DMS153 treated with DMSO at 0.1 percent for 48 hours (cell line): ENCODE data around the gene VEZF1.

Source experiments
- DNase-seq: peaks from one replicate; lab custom pipeline; 2025; ENCODE audit not compliant: unreplicated experiment; lab: John Stamatoyannopoulos, UW

VEZF1 gene

GRCh38 chr17:57987581-57988300 lies at the start of gene VEZF1:
Gene VEZF1, minus strand, starts transcription at chr17:57988254. Its CDS starts 143 bp downstream, at chr17:57988111.
- DNase-seq = peak; percentile 78

GRCh38 chr17:58032691-58033415 lies 44.8 kb upstream of the VEZF1 start:
- DNase-seq = no peak

- no peak for DNase-seq
These were observed 40.5 kb upstream of the VEZF1 start for GRCh38 chr17:58028578-58028977.

GRCh38 chr17:58020401-58020800 lies 32.3 kb upstream of the VEZF1 start:
- no peak for DNase-seq

- no peak for DNase-seq
These were observed 31.5 kb upstream of the VEZF1 start for GRCh38 chr17:58019521-58019920.

- no peak for DNase-seq
These were observed 31.0 kb upstream of the VEZF1 start for GRCh38 chr17:58019039-58019438.

- DNase-seq = no peak
These were observed 22.2 kb upstream of the VEZF1 start for GRCh38 chr17:58010067-58010799.

GRCh38 chr17:58007781-58008706 lies 20.0 kb upstream of the VEZF1 start:
- DNase-seq = peak; percentile 67

- peak; percentile 98 for DNase-seq
These were observed 19.1 kb upstream of the VEZF1 start, which contains the start of gene SRSF1 for GRCh38 chr17:58006924-58007780. Gene SRSF1, minus strand, starts transcription at chr17:58007246. Its CDS starts 109 bp downstream, at chr17:58007137.

GRCh38 chr17:58006560-58006923 lies 18.5 kb upstream of the VEZF1 start:
- DNase-seq = no peak

GRCh38 chr17:58005728-58006559 lies 17.9 kb upstream of the VEZF1 start:
- no peak for DNase-seq

GRCh38 chr17:58005031-58005727 lies 17.1 kb upstream of the VEZF1 start:
- no peak for DNase-seq

GRCh38 chr17:58004060-58004459 lies 16.0 kb upstream of the VEZF1 start:
- no peak for DNase-seq

- DNase-seq = no peak
These were observed 14.9 kb upstream of the VEZF1 start for GRCh38 chr17:58002973-58003372.

GRCh38 chr17:58002154-58002948 lies 14.3 kb upstream of the VEZF1 start:
- no peak for DNase-seq

GRCh38 chr17:58001461-58002124 lies 13.5 kb upstream of the VEZF1 start:
- DNase-seq = no peak

- peak; percentile 56 for DNase-seq
These were observed 11.5 kb upstream of the VEZF1 start for GRCh38 chr17:57999496-58000017.
